Stimulated activated CD8-positive, alpha-beta memory T cell treated with anti-CD3 and anti-CD28 coated beads, Interleukin-4, amount 100 ng/mL, for 24 hours (primary cell): ENCODE data around the gene SMPDL3B.

Source experiments
- DNase-seq: peaks from one replicate; pipeline ENCODE4 v3.0.0-alpha.2; 2020; ENCODE audit warnings: low read depth

Gene SMPDL3B

DNA sequence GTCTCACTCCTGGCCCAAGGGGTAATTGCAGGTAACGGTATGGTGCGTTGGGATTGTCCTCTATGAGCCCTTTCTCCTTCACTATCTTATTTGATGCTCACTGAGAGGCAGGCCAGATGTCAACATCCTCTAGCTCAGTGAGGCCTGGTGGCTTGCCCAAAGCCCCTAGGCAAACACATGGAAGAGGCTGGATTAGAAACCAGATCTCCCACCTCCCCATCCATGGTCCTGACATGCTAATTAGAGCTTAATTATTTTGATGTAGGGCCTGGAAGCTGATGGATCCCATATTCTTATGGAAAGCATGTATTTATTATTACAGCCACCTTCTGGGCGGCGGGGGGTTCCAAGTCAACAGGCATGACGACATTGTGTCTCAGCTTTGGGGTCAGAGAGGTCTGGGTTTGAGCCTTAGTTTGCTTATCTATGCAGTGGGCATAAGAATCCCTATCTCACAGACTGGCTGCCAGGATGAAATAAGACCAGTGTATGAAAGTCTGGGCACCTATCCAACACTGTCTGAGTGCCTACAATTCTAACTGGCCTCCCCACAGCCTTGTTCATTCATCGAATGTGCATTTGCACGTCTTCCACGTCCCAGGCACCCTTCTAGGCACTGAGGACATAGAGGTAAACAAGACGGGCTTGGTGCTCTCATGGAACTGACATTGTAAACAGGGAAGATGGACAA is 6.2 kb downstream of the SMPDL3B start:
- no peak for DNase-seq

DNA sequence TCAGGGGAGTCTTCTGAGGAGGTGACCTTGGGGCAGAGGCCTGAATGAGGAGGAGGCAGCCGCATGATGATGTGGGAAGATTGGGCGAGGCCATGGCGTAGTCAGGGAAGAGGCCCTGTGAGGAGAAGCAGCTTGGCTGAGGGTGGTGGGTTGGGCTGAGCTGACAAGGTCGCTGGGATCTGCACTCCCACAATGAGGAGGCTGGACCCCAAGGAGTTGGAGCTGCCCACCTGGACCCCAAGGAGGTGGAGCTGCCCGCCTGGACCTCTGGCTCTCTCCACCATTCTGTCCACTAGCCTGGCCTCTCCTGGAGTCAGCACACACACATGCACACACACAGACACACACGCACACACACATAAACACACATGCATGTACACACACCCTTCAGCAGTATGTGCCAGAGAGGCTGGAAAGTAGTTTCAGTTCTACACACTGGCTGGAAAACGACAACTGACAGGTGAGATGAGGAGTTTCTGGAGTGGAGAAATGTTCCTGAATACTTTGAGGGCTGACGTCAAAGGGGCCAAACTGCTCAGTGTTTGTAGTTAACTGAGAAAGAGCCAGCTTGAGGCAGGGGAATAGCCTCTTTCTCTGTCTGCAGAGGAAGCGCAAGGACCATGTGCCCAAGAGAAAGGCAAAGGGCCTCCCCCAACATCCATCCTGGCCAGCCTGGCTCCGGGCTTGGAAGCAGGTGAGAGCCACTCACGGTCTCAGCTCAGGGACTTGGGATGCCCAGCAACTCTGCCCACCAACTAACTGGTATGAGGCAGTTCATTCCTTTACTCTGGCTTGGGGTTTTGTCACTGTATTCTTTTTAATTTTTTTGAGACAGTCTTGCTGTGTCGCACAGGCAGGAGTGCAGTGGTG is 7.1 kb downstream of the SMPDL3B start:
- DNase-seq, result no peak

DNA sequence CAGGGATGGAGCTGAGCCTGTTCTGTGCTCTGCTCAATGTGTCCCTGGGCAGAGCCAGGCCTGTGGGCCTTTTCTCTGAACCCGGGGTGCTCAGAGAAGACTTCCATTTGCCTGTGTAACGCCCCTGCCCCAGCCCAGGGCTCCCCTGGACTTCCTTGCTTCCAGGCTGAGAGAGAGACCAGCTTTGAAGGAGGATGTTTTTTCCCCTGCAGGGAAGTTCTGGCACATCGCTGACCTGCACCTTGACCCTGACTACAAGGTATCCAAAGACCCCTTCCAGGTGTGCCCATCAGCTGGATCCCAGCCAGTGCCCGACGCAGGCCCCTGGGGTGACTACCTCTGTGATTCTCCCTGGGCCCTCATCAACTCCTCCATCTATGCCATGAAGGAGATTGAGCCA is 10.2 kb downstream of the SMPDL3B start:
- DNase-seq, result no peak

DNA sequence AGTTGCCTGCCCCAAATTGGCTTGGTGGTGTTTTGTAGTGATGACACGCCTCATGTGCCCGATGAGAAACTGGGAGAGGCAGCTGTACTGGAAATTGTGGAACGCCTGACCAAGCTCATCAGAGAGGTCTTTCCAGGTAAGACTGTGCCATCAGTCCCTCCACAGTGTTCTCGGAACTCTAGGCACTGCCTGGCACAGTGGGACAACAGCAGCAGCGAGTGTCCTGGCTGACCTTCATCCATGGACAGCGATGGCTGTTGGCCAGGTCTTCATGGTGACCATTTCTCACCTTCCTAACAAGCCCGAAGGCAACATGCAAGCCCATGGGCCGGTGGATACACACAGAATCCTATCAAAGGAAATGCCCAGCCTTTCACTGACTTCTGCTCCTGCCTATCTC is 14.2 kb downstream of the SMPDL3B start:
- no peak for DNase-seq

DNA sequence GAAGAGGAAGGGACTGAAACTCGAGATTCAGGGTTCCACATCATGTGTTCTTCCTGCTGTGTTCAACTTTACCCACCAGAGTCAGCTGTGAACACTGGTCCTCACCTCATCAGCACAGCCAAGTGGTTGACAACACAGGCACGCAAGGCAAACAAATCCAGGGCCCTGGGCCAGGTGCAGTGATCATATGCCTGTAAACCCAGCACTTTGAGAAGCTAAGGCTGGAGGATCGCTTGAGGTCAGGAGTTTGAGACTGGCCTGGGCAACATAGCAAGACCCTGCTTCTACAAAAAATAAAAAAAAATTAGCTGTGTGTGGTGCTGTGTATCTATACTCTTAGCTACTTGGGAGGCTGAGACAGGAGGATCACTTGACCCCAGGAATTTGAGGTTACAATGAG is 16.6 kb downstream of the SMPDL3B start:
- no peak for DNase-seq

DNA sequence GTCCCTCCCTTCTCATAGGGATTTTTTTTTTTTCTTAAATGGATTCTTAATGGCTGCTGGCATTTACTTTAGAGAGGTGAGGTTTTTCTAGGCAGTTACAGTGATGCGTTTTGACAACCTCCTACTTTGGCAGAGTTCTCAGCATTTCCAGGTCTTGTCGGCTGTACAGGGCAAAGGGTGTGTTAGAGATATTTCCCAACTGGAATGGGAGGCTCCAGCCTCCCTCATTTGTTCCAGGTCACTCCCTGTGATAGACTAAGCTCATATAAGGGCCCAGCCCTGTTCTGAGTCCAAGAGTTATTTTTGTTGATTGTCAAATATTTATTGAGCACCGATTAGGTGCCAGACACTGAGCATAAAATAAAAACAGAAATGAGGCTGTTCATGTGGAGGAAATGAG is 17.3 kb downstream of the SMPDL3B start:
- DNase-seq, result no peak

DNA sequence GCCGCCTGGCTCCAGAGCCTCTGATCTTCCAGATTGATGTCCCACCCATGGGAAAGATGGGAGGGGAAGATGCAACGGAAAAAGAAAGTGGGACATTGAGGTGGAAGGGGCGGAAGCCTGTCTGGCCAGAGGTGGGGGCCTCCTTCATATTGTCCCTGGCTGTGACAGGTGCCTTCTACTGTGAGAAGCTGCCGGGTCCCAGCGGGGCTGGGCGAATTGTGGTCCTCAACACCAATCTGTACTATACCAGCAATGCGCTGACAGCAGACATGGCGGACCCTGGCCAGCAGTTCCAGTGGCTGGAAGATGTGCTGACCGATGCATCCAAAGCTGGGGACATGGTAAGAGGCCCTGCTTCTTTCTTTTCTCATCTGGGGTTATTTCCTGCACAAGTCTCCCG is 19.4 kb downstream of the SMPDL3B start:
- no peak for DNase-seq

DNA sequence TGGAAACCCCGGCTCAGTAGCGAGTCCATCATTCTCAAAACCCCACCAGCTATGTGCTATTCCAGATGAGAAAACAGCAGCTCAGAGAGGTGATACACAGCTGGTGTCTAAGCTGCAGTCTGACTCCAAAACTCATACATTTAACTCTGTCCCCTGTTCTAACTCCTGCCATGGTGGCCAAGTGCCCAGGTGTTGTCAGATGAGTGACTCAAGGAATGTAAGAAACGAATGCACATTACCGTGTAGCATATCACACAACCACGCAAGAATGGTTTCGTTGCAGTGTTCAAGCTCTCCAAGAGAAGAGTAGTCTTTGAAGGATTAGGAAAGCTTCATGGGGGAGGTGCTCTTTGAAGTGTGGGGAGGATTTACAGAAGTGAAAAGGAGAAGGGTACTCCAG is 20.3 kb downstream of the SMPDL3B start:
- DNase-seq, result no peak

DNA sequence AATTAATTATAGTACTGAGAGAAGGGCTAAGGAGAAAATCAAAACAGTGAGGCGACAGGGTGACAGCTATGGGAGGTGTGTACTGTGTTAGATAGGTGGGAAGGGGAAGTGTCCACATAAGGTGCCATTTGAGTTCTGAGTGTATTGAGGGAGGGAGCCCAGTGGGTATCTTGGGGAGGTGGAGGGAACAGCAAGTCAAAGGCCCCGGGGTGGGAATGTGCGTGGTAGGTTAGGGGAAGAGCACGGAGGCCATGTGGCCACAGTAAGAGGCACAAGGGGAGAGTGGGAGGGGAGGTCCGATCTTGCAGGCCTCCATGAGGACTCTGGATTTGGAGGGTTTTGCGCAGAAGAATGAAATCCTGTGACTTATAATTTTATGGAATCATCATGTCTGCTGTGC is 22.0 kb downstream of the SMPDL3B start:
- no peak for DNase-seq

DNA sequence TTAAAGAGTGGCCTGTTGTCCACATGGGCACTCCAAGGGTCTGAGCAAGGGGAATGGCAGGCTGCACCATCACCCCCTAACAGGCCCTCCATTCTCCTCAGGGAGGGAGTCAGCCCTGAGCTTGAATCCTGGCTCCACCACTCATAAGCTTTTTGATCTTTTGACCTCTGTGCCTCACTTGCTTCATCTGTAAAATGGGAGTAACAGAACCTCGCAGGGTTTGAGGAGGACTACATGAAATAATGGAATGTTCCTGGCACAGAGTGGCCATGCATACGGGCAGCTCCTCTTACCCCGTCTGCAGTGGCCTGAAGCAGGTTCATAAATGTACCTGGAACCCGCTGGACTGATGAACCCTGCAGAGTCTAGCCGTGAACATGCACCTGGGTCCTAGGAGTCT is 22.9 kb downstream of the SMPDL3B start:
- no peak for DNase-seq

DNA sequence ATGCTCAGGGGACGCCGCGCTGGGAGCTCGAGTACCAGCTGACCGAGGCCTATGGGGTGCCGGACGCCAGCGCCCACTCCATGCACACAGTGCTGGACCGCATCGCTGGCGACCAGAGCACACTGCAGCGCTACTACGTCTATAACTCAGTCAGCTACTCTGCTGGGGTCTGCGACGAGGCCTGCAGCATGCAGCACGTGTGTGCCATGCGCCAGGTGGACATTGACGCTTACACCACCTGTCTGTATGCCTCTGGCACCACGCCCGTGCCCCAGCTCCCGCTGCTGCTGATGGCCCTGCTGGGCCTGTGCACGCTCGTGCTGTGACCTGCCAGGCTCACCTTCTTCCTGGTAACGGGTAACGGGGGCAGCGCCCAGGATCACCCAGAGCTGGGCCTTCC is 23.7 kb downstream of the SMPDL3B start:
- no peak for DNase-seq

DNA sequence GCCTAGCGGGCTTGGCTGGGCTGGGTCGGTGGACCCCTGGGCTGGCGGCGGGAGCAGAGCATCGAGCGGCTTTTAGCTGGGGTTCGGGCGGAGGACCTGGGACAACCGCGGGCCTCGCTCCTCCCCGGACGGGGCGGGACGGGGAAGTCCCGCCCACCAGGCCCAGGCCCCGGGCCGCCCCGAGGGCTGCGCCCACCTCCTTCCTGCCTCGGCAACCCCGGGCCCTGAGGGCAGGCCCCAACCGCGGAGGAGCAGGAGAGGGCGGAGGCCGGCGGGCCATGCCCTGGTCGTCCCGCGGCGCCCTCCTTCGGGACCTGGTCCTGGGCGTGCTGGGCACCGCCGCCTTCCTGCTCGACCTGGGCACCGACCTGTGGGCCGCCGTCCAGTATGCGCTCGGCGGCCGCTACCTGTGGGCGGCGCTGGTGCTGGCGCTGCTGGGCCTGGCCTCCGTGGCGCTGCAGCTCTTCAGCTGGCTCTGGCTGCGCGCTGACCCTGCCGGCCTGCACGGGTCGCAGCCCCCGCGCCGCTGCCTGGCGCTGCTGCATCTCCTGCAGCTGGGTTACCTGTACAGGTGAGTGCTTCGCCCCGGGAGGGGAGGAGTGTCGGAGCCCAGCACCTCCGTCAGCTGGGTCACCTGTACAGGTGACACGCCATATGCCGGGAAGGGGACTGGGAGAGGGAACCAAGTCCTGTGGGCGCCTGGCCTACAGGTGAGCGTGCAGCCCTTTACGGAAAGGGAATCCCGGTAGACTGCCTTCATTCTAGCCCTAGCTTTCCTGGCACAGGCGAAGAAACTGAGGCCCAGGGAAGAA is 25.2 kb downstream of the SMPDL3B start, which contains the start of gene XKR8:
TSS of gene XKR8 (plus strand) at position 182 of the 812 bp plus-strand sequence. CDS start at position 279, 97 bp downstream.
- DNase-seq, result peak; percentile 78

DNA sequence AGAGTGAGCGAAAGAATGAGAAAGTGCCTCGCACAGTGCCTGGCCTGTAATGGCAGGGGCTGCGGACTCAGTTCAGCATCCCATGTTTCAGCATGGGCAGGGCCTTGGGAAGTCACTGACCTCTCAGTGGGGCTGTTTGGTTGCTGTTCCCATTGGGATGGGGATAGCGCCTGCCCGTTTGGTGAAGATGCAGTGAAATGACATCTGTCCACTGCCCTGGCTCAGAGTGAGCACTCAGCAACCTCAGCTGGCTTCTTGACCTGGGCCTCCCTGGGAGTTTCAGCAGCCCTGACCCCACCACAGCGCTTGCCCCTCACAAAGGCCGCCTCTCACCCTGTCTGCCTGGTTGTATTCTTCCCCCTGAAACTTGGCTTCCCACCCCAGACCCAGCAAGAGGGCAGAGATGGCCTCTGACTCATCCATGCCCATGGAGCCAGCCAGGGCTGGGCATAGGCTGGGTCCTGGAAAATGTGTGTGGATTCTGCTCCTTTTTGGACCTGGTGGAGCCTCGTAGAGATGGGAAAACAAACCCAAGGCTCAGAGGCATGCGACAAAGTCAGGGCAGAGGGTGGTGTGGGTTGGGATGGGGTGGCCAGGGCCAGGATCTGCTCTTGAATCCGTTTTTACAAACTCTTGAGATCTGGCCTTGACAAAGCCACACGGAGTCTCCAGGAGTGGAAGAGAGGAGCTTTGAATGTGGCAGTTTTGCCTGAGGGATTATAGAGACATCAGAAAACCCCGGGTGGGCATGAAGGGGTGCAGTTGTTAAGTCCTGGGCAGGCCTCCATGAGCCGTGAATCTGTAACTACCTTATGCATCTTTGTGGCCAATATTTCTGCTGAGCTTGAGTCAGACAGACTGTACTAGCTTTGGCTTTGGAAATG is 26.2 kb downstream of the SMPDL3B start:
- no peak for DNase-seq

DNA sequence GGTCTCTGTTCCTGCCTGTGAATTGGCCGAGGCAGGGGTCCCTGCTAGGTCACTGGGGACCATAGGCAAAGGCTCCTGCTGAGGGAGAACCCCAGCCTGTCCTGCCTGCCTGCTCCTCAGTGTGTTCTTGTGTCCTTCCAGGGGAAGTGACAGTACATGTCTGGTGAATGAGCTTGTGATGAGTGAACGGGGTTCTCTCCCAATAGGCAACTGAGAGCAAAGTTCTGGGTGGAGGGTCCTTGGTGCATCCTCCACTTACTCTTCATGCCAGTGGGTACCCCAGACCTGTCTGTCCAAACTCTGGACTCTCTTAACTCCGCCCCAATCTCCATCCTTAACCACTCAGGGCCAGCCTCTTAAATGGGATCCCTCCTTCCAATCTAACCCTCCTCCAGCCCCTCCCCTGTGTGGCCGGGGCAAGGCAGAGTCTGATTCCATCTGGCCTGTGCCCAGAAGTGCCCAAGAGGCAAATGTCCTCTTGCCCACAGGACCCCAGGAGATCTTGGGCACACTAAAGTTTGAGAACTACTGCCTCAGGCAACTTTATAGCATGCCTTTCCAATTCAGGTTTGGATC is 26.9 kb downstream of the SMPDL3B start:
- no peak for DNase-seq

DNA sequence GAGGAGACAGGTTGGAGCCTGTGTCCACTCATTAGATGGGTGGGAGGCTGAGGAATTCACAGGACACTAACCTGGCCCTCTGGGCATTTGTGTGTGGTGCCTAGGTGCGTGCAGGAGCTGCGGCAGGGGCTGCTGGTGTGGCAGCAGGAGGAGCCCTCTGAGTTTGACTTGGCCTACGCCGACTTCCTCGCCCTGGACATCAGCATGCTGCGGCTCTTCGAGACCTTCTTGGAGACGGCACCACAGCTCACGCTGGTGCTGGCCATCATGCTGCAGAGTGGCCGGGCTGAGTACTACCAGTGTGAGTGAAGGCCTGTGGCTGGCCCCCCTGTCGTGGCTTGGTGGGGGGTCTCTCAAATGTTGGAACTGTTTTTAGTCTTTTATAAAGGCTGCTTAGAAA is 28.6 kb downstream of the SMPDL3B start:
- no peak for DNase-seq

DNA sequence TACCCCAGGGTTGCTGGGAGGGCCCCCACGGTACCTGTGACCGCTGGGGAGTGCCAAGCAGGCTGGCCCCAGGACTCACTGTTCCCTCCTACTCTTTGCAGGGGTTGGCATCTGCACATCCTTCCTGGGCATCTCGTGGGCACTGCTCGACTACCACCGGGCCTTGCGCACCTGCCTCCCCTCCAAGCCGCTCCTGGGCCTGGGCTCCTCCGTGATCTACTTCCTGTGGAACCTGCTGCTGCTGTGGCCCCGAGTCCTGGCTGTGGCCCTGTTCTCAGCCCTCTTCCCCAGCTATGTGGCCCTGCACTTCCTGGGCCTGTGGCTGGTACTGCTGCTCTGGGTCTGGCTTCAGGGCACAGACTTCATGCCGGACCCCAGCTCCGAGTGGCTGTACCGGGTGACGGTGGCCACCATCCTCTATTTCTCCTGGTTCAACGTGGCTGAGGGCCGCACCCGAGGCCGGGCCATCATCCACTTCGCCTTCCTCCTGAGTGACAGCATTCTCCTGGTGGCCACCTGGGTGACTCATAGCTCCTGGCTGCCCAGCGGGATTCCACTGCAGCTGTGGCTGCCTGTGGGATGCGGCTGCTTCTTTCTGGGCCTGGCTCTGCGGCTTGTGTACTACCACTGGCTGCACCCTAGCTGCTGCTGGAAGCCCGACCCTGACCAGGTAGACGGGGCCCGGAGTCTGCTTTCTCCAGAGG is 31.8 kb downstream of the SMPDL3B start:
- DNase-seq, result no peak

DNA sequence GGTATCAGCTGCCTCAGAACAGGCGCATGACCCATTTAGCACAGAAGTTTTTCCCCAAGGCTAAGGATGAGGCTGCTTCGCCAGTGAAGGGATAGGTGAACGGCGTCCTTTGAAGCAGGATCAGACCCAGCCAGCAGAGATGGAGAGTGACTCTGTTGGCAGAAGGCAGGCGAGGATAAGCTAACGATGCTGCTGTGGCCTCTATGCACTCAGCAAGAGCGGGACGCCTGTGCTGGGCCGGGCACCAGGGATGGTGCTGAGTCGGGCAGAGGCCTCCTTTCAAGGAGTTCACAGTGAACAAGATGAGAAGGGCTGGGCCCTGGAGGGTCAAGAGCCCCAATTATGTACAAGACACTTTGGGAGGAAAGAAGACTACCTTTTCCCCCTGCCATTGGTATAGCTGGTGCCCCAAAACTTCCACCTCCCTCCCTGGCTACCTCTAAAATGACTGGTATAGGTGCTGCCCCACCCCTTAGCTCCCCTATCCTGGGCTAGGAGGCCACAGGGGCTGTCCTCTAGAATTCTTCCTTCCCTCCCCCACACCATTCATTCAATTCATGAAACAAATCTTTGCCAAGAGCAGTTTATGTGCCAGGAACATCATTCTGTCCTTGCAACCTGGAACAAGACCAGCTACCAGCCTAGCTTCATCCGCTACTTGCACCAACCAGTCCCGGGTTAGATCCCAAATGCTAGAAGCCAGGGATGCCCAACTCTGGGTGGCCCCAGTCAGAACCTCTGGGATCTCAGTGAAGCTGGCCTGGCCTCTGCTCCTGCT is 32.5 kb downstream of the SMPDL3B start:
- no peak for DNase-seq

DNA sequence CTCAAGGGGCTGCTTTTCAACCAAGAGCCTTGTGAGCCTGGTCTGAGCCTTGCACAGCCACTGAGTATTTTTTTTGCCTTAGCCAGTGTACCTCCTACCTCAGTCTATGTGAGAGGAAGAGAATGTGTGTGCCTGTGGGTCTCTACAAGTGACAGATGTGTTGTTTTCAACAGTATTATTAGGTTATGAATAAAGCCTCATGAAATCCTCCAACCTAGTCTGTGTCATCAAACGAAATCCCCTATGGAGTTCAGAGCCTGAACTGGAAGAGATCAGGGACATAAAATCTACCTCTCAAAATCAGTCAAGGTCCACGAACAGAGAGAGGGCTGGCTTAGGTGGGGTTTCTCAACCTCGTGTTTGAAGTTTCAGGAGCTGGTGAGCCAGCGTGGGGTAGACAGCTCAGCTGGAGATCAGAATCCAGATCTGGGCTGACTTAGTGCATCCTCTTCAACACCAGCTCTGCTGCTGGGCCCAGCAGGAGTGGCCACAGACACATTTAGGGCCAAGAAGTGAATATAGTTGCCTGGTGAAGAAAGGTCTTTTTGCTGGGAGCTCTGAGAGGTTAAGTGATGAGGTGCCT is 33.2 kb downstream of the SMPDL3B start:
- DNase-seq, result no peak

DNA sequence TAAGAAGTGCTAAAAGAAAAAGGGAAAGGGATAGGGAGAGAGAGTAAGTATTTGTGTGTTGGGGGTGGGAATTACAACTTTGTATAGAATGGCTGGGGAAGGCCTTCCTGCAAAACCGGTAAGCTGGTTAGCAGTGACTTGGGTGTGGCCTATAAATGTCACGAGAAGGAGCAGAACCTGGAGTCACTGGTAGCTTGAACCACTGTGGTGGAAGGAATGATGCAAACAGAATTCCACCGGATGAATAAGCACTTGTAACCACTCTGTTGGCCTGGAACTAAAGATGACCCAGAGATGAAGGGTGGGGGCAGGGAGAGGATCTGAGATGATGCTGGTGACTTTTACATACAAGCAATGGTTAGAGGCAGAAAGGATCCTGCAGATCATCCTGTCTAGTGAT is 33.9 kb downstream of the SMPDL3B start:
- no peak for DNase-seq
